Motor neuron (in vitro differentiated cells): ENCODE measurements around the gene SERBP1. TPM values are rescaled to one million over a fixed set of nuclear protein-coding genes. Genes with fewer than 3 reads are reported as not detected.

Source experiments
- ATAC-seq, 8 experiments: fragments of 200-7000 bp; cut with Tn5 transposase; replicated peaks in 6 of 8; 2 replicates each; pipeline ENCODE4 v1.8.0; 2021; ENCODE audit warnings: mild to moderate bottlenecking in 8 of 8, moderate library complexity in 8 of 8
- H3K27ac ChIP-seq, 2 donors: fragments of 250-450 bp; sonication (Bioruptor Pico); 2 replicates each; pipeline ENCODE4 v1.9.0; 2021; ENCODE audit warnings: antibody characterized with exemption in 2 of 2, mild to moderate bottlenecking in 2 of 2, moderate library complexity in 1 of 2
- H3K4me1 ChIP-seq, 2 donors: fragments of 250-450 bp; sonication (Bioruptor Pico); replicated peaks in 1 of 2; 2 replicates each; pipeline ENCODE4 v1.6.1; 2021; ENCODE audit warnings: antibody characterized with exemption in 2 of 2, mild to moderate bottlenecking in 2 of 2, moderate library complexity in 1 of 2
- H3K4me3 ChIP-seq, 5 donors: fragments of 250-450 bp; sonication (Bioruptor Pico); 2 replicates each; pipeline ENCODE4 v1.9.0; 2021; ENCODE audit warnings: antibody characterized with exemption in 5 of 5, mild to moderate bottlenecking in 5 of 5, moderate library complexity in 4 of 5
- WGBS, 10 experiments: fragments of 450-650 bp; shearing (Covaris generic); methylation state at CpG; one replicate each; pipeline ENCODE4 v1.0.0; 2022; 5-methylcytosine and 5-hydroxymethylcytosine counted together
- in situ Hi-C, 9 experiments: fragments of 400-800 bp; cut with MboI; loops; one replicate each; pipeline ENCODE4 v1.15.0; 2021; ENCODE audit warnings: low sequenced_read_pairs in 9 of 9, low pct_unique_long_range_greater_than_20kb in 2 of 9; ENCODE audit not compliant: unreplicated experiment in 9 of 9
- total RNA-seq, 8 experiments: library from RNA; unstranded; fragments of 300-600 nt; gene quantifications; 2 replicates each; pipeline versions ENCODE4 v1.2.3 to v1.2.4, GENCODE V29; 2022

The SERBP1 gene
- total RNA-seq, 8 experiments from 2014 or later = 165 to 506 (median 316) TPM

DNA sequence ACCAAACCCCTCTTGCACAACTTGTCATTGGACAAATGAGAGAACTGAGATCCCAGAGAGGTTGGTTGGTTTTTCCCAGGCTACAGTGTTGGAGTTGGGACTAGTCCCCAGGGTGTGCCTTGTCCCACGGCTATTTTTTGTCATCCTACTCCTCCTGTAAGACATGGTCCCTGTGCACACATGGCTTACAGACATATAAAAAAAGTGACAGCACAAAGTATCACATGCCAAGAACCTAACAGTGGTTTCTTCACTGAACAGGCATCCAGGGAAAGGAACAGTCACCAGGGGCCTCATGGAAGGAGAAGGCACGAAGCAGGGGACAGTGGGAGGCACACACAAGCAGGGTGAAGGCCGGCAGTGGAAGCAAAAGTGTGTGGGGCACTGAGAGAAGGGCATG is 36.5 kb downstream of the SERBP1 start:
- H3K4me3 ChIP-seq = no peak overlapping the region
- no peak overlapping the region for H3K27ac ChIP-seq
- peak in 2 of 8 experiments; percentile 10 to 22 for ATAC-seq
- H3K4me1 ChIP-seq = no peaks in the 10 kb centered on the region
- in situ Hi-C loops = no loop called here
- 0 to 67% (median 61%) methylated on average over 1 to 3 of the region's 3 CpGs; no CpG with 5 or more reads in 7 of the 10 experiments for WGBS, 10 experiments

DNA sequence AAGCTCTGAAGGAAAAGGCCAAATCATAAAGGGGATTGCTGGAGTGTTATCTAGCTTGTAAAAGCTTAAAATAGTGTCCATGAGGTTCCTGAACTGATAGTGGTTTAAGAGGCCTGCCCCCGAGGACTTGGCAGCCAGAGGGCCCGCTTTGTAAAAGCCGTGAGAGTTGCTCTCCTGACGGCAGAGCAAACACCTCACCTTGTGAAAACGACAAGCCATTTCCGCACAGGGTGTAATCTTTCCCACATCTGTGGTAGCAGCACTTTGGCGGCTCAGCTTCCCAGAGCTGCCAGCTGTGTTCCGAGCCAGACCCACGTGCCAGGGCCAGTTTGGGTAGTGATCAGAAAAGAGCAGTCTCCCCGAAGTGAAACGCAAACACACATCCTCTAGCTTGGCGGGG is 37.0 kb downstream of the SERBP1 start:
- ATAC-seq = no peak
- WGBS, 10 experiments = 26 to 100% (median 88%) methylated on average over 1 to 10 of the region's 12 CpGs; no CpG with 5 or more reads in 2 of the 10 experiments

DNA sequence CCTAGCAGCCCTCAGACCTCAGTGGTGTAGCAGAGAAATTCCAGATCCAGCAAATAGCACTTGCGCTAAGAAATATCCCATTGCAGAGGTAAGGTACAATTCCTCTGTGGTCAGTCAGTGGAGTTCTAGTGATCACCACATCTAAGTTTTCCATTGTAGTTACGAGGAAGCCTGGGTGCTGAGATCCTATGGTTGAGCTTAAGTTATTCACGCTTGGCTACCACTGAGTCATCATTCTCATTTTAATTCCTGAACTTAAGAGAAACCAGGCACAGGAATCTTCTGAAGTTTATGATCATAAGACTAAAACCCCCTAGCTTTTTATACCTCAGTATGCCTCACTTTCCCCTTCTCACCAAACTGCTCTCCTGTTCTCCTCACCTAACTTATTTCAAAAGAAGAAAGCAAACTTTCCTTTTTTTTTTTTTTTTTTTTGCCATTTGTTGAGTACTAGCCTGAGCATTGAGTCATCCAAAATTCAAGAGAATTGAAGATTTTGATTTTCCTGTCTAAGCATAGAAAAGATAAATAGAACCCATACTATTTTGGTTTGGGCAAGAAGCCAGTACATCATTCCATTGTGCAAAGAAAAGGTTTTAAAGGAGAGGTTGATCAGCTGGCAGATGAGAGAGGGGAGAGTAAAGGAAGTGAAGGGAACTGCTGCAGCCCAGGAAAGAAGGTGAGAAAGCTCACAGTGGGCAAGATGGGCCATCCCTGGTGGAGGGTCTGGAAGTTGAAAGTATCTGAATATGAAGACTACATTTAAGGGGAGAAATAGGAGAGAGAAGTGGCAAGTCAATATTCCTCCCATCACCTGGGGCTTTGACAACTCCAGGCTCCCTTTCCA is 39.9 kb downstream of the SERBP1 start:
- no peaks in the 10 kb centered on the region for H3K4me1 ChIP-seq
- WGBS, 10 experiments = 61 to 100% (median 82%) methylated on average over 1 to 3 of the region's 3 CpGs; no CpG with 5 or more reads in 2 of the 10 experiments
- peak in 1 of 8 experiments; percentile 16 for ATAC-seq
- no peak overlapping the region for H3K27ac ChIP-seq
- no peak overlapping the region for H3K4me3 ChIP-seq
- in situ Hi-C loops = no loop called here

More for the DNA sequence above, 37.0 kb downstream of the SERBP1 start:
- in situ Hi-C loops = no loop called here
- no peaks in the 10 kb centered on the region for H3K4me1 ChIP-seq
- H3K4me3 ChIP-seq = no peak overlapping the region
- H3K27ac ChIP-seq = no peak overlapping the region

DNA sequence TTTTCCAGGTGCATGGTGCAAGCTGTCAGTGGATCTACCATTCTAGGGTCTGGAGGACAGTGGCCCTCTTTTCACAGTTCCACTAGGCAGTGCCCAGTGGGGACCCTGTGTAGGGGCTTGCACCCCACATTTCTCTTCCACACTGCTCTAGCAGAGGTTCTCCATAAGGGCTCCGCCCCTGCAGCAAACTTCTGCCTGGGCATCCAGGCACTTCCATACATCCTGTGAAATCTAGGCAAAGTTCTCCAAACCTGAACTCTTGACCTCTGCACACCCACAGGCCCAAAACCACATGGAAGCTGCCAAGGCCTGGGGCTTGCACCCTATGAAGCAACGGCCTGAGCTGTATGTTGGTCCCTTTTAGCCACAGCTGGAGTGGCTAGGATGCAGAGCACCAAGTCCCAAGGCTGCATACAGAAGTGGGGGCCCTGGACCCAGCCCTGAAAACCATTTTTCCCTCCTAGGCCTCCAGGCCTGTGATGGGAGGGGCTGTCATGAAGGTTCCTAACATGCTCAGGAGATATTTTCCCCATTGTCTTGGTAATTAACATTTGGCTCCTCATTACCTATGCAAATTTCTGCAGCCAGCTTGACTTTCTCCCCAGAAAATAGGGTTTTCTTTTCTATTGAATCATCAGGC is 46.1 kb downstream of the SERBP1 start:
- in situ Hi-C loops = no loop called here
- 38 to 100% (median 89%) methylated on average over 1 to 2 of the region's 2 CpGs; no CpG with 5 or more reads in 5 of the 10 experiments for WGBS, 10 experiments
- no peak for ATAC-seq
- Histone ChIP-seq H3K27ac (no peak overlapping the region), H3K4me3 (no peak overlapping the region), H3K4me1 (no peaks in the 10 kb centered on the region)

DNA sequence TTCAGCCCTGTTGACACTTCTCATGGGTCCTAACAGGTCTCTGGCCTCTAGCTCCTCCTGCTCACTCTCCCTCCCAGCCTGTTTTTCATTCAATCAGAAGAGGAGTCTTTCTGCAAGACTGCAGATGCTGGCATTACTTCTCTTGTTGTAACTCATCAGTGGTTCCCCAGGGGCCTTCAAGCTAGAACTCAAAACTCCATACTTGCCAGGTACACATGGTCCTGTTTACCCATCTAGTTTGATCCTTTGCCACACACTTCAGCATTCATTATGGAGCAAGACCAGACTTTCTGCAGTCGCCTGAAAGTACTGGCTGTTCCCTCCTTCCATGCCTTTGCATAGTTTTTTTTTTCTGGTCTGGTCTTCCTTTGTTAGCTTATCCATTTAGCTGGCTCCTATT is 47.9 kb downstream of the SERBP1 start:
- in situ Hi-C loops = no loop called here
- H3K4me1 ChIP-seq = no peaks in the 10 kb centered on the region
- no peak overlapping the region for H3K4me3 ChIP-seq
- 33 to 100% (median 71%) methylated on average over 1 of the region's 1 CpG; no CpG with 5 or more reads in 2 of the 10 experiments for WGBS, 10 experiments
- ATAC-seq = no peak
- H3K27ac ChIP-seq = no peak overlapping the region

DNA sequence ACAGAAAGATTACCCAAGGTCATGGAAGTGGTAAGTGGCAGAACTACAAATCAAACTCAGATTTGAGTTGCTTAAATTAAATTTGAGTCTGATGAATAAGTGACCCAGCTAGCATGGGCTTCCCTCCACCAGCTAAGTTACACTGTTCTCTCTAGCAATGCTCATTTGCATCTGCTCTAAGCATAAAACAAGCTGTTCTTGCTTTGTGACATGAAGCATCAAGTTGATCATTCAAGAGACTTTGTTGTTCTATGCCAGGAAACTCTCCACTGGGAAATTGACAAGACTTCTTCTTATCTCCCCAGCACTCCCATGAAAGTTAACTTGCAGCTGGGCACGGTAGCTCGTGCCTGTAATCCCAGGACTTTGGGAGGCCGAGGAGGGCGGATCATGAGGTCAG is 49.0 kb downstream of the SERBP1 start:
- no peak overlapping the region for H3K27ac ChIP-seq
- in situ Hi-C loops = no loop called here
- no peak overlapping the region for H3K4me3 ChIP-seq
- WGBS, 10 experiments = 27 to 100% (median 76%) methylated on average over 1 to 4 of the region's 4 CpGs; no CpG with 5 or more reads in 4 of the 10 experiments
- no peak for ATAC-seq
- H3K4me1 ChIP-seq = no peaks in the 10 kb centered on the region

DNA sequence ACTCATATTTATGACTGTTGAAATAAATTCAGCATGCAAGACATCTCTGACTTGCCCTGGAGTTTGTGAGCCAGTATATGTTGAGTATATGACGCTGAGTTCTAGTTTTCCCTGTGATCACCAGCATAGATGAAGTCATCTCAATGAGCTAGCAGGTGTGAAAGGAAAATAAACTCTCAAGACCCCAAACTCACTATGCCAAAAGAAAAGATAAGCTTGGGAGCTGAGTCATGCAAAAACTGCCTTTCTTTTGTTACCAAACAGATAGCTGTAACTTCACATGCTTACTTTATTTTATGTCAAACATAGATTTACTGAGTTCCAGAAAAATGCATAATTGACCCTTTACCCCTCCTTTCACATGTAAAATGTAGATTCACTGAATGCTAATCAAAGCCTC is 52.9 kb downstream of the SERBP1 start:
- H3K4me3 ChIP-seq = no peak overlapping the region
- in situ Hi-C loops = no loop called here
- H3K27ac ChIP-seq = no peak overlapping the region
- no peaks in the 10 kb centered on the region for H3K4me1 ChIP-seq
- no peak for ATAC-seq
- 50 to 100% (median 88%) methylated on average over 1 of the region's 1 CpG; no CpG with 5 or more reads in 6 of the 10 experiments for WGBS, 10 experiments

DNA sequence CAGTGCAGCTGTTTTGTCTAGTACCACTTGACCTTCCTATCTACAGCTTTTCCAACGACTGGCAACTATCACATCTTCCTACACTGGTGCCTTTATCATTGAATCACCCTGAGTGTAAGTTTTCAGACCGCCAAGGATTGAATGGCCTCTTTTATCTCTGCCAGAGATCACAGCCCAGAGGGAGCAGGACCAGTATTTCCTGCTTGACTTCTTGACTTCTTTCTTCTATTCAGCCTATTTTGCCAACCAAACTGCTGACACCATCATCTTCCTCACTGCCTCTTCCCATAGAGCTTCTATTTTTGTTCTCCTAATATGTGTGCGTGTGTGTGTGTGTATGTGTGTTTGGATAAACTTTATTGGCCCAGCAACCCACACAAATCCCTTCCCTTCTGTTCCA is 53.8 kb downstream of the SERBP1 start:
- Histone ChIP-seq H3K4me1 (no peaks in the 10 kb centered on the region), H3K27ac (no peak overlapping the region), H3K4me3 (no peak overlapping the region)
- in situ Hi-C loops = no loop called here
- no peak for ATAC-seq
- WGBS, 10 experiments = 50 to 89% (median 69%) methylated on average over 1 to 3 of the region's 3 CpGs; no CpG with 5 or more reads in 3 of the 10 experiments

DNA sequence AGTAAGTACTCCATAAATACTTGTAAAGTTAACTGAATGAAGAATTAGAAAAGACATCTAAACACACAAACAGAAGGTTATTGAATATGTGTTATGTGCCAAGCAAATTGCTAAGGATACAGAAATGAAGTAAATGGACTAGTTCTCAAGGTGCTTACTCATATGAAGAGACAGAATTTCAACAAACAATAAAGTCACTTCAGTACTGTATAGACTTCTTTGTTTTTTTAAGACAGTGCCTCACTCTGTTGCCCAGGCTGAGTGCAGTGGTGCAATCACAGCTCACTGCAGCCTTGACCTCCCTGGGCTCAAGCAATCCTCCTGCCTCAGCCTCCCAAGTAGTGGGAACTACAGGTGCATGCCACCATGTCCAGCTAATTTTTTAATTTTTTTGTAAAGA is 57.3 kb downstream of the SERBP1 start:
- Histone ChIP-seq H3K27ac (no peak overlapping the region), H3K4me3 (no peak overlapping the region), H3K4me1 (peaks cover 0 to 7% of the 10 kb centered on the region in 2 donors)
- in situ Hi-C loops = loop anchor here in 1 of 9 experiments (25.0 kb wide), 1 partner anchor 114 kb away; no protein-coding TSS in a partner anchor
- no peak for ATAC-seq

DNA sequence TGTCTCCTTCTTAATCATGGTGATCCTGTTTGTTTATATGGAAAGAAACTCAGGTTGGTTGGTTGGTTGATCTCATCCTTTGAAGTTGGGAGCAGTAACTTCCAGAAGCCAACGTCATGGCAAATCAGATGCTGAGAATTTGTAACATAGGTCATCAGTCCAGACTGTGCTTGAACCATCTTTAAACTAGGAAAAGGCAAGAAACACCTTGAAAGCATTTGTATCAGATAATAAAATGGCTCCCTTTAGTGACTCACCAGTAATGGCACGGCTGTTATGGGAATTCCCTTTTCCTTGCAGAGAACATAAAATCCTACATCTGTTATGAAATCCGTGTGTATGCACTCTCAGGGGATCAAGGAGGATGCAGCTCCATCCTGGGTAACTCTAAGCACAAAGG is 58.1 kb downstream of the SERBP1 start:
- 10 to 100% (median 73%) methylated on average over 2 to 3 of the region's 3 CpGs; no CpG with 5 or more reads in 2 of the 10 experiments for WGBS, 10 experiments
- Histone ChIP-seq H3K27ac (no peak overlapping the region), H3K4me1 (peaks cover 4 to 11% of the 10 kb centered on the region in 2 donors), H3K4me3 (no peak overlapping the region)
- peak in 1 of 8 experiments; percentile 29 for ATAC-seq
- in situ Hi-C loops = loop anchor here in 1 of 9 experiments (25.0 kb wide), 1 partner anchor 115 kb away; no protein-coding TSS in a partner anchor

DNA sequence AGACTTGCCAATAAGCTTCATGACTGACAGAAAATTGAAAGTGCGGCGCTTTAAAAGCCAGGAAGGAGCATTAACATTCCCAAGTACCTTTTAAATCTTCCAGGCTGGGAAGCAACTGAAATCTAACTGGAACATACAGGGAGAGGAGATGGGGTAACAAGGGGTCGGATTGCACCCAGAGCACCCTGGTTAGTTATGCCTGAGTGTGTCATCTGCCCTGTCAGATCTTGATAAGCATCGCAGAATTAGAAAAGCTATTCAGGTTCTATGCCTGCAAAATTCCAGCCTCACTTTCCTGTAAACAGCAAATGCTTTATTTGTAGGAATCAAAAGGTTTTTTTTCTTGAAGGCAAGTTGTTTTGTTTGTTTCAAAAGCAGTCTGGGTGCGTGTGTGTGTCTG is 58.5 kb downstream of the SERBP1 start:
- Histone ChIP-seq H3K4me1 (peaks cover 4 to 11% of the 10 kb centered on the region in 2 donors), H3K4me3 (no peak overlapping the region), H3K27ac (no peak overlapping the region)
- ATAC-seq = no peak
- in situ Hi-C loops = loop anchor here in 1 of 9 experiments (25.0 kb wide), 1 partner anchor 116 kb away; no protein-coding TSS in a partner anchor
- WGBS, 10 experiments = 57 to 100% (median 79%) methylated on average over 1 to 5 of the region's 5 CpGs

DNA sequence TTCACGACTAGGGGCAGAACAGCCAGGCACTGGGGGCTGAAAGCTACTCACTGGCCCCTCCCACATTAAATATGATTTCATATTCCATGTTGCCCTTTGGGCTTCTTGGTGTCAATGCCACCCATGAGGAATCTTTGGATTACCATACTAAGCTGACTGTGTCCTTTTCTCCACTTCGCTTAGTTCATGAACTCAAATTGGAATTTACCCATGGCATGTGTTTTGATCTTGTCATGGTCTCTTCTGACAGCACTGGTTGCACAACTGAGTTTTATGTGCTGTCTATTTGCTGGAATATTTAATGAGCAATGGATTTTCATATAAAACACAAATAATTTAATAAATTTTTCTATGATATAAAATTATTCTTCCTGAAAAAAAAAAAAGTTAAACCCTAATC is 59.2 kb downstream of the SERBP1 start:
- peaks cover 4 to 11% of the 10 kb centered on the region in 2 donors for H3K4me1 ChIP-seq
- H3K4me3 ChIP-seq = no peak overlapping the region
- ATAC-seq = no peak
- no peak overlapping the region for H3K27ac ChIP-seq
- in situ Hi-C loops = loop anchor here in 1 of 9 experiments (25.0 kb wide), 1 partner anchor 116 kb away; no protein-coding TSS in a partner anchor
- WGBS, 10 experiments = 79 to 100% (median 95%) methylated on average over 1 to 2 of the region's 2 CpGs; no CpG with 5 or more reads in 2 of the 10 experiments

DNA sequence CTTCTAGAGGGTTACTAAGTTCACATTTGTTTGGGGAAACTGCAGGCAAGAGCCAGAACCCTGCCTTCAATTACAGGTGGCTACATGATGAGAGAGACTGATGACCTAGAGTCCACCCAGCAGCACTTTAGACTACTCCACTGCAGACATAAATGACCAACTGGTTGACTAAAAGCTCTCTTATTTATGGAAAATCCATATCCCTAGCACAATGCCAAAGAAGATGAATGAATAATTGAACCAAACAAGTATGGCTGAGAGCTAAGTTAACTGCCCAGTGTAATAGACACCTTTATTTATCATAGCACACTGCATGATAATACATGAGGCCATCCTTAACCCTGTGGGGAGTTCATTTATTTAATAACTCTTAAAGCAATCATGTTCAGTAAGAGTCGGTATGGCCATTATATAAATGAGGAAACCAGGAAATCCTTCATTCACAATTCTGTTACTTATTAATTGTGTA is 62.1 kb downstream of the SERBP1 start:
- Histone ChIP-seq H3K4me1 (peaks cover 4 to 11% of the 10 kb centered on the region in 2 donors), H3K4me3 (no peak overlapping the region), H3K27ac (no peak overlapping the region)
- 0 to 100% (median 69%) methylated on average over 1 of the region's 1 CpG; no CpG with 5 or more reads in 2 of the 10 experiments for WGBS, 10 experiments
- peak in 5 of 8 experiments; percentile 78 to 97 (median 93) for ATAC-seq
- in situ Hi-C loops = loop anchor here in 1 of 9 experiments (25.0 kb wide), 1 partner anchor 119 kb away; no protein-coding TSS in a partner anchor
